Osteocyte (in vitro differentiated cells): ENCODE data around the gene SHISA4. TPM values are rescaled to one million over a fixed set of nuclear protein-coding genes. Genes with fewer than 3 reads are reported as not detected.
"Not testable (repeated sequence)": the region's sequence is repeated elsewhere in the genome, so short reads cannot be mapped to it uniquely, and the experiment has no call there.

Experiments used
- DNase-seq: peaks from one replicate; pipeline ENCODE4 v3.0.0; 2021; ENCODE audit warnings: mixed read lengths; ENCODE audit not compliant: unreplicated experiment; ENCODE audit errors: extremely low spot score
- H3K27ac Mint-ChIP-seq: one replicate; pipeline ENCODE4 v1.8.0; 2021; ENCODE audit warnings: mild to moderate bottlenecking, mixed read lengths; ENCODE audit not compliant: unreplicated experiment
- H3K27me3 Mint-ChIP-seq: one replicate; pipeline ENCODE4 v1.8.0; 2021; ENCODE audit warnings: mixed read lengths; ENCODE audit not compliant: unreplicated experiment
- H3K36me3 Mint-ChIP-seq: one replicate; pipeline ENCODE4 v1.8.0; 2021; ENCODE audit warnings: mixed read lengths; ENCODE audit not compliant: unreplicated experiment
- H3K4me1 Mint-ChIP-seq: one replicate; pipeline ENCODE4 v1.8.0; 2021; ENCODE audit warnings: mixed read lengths; ENCODE audit not compliant: unreplicated experiment
- H3K4me3 Mint-ChIP-seq: one replicate; pipeline ENCODE4 v1.8.0; 2021; ENCODE audit warnings: mild to moderate bottlenecking, moderate library complexity, mixed read lengths; ENCODE audit not compliant: unreplicated experiment
- H3K9me3 Mint-ChIP-seq: one replicate; pipeline ENCODE4 v1.8.0; 2021; ENCODE audit warnings: mixed read lengths; ENCODE audit not compliant: unreplicated experiment
- CTCF ChIP-seq: fragments of 200-600 bp; sonication (generic); IDR thresholded peaks from 2 replicates; pipeline ENCODE4 v1.5.0; 2021; ENCODE audit warnings: antibody characterized with exemption, mild to moderate bottlenecking, moderate library complexity
- total RNA-seq: library from RNA; stranded (reverse); gene quantifications from 2 replicates; pipeline ENCODE4 v1.2.1, GENCODE V29; 2021

Gene SHISA4
- total RNA-seq, 1 donor from 2014 or later: 31.4 TPM

DNA sequence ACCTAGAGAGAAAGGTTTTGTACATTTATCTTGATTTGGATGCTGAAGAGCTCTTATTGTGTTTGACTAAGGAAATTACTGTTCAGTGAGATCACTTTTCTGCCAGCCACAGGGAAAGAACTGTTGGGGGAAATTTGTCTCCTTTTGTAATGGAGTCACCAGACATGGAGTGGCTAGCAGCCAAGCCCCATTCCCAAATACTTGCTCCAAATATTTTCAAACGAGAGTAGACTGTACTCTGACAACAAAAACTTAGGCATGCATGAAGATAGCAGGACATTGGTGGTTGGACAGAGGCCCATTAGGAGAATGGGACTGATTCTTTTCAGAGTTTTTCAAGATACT, 38.7 kb upstream of the SHISA4 start:
- peak overlapping the region; percentile 75 for H3K27ac Mint-ChIP-seq

GRCh38 chr1:201851949-201852348, 36.7 kb upstream of the SHISA4 start:
- Mint-ChIP-seq H3K4me1 (peaks cover 23% of the 10 kb centered on the region), H3K9me3 (no peaks in the 10 kb centered on the region), H3K27ac (no peak overlapping the region), H3K36me3 (peaks cover 54% of the 10 kb centered on the region), H3K4me3 (no peak overlapping the region), H3K27me3 (no peaks in the 10 kb centered on the region)
- no peak for DNase-seq
- TF ChIP-seq CTCF: no peak

More for the DNA sequence above, 38.7 kb upstream of the SHISA4 start:
- no peak for DNase-seq
- Mint-ChIP-seq H3K4me1 (peaks cover 28% of the 10 kb centered on the region), H3K36me3 (peaks cover 38% of the 10 kb centered on the region), H3K9me3 (no peaks in the 10 kb centered on the region), H3K27me3 (no peaks in the 10 kb centered on the region), H3K4me3 (no peak overlapping the region)
- TF ChIP-seq CTCF: no peak

- not testable (repeated sequence) for H3K27me3 Mint-ChIP-seq, DNase-seq, H3K4me3 Mint-ChIP-seq, H3K9me3 Mint-ChIP-seq, H3K27ac Mint-ChIP-seq, H3K4me1 Mint-ChIP-seq
- H3K36me3 Mint-ChIP-seq: peaks cover 63% of the 10 kb centered on the region
These were observed 32.0 kb upstream of the SHISA4 start for GRCh38 chr1:201856722-201857121.

DNA sequence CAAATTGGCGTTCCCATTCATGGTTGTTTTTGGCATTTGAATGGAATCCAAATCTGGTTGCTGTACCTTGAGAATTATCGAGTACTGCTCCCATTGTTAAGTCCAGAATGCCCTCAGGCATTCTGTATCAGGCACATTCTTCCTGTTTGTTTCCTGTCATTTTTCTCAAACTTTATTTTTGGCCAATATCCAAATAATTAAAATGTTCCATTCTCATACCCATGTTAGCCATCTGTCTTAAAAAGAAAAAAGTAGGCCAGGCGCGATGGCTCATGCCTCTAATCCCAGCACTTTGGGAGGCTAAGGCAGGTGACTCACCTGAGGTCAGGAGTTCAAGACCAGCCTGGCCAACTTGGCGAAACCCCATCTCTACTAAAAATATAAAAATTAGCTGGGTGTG, 29.3 kb upstream of the SHISA4 start:
- Mint-ChIP-seq H3K36me3 (peaks cover 54% of the 10 kb centered on the region), H3K9me3 (no peaks in the 10 kb centered on the region), H3K4me3 (no peak overlapping the region), H3K4me1 (no peaks in the 10 kb centered on the region), H3K27me3 (no peaks in the 10 kb centered on the region), H3K27ac (no peak overlapping the region)
- TF ChIP-seq CTCF: no peak
- DNase-seq: no peak

- H3K9me3 Mint-ChIP-seq: no peaks in the 10 kb centered on the region
- no peak overlapping the region for H3K27ac Mint-ChIP-seq
- H3K4me3 Mint-ChIP-seq: no peak overlapping the region
- no peaks in the 10 kb centered on the region for H3K4me1 Mint-ChIP-seq
- no peak for TF ChIP-seq CTCF
- peaks cover 43% of the 10 kb centered on the region for H3K36me3 Mint-ChIP-seq
- H3K27me3 Mint-ChIP-seq: no peaks in the 10 kb centered on the region
- no peak for DNase-seq
These were observed 27.2 kb upstream of the SHISA4 start for GRCh38 chr1:201861448-201861847.

GRCh38 chr1:201870397-201870796, 18.3 kb upstream of the SHISA4 start:
- TF ChIP-seq CTCF: no peak
- Mint-ChIP-seq H3K4me3 (no peak overlapping the region), H3K27ac (no peak overlapping the region), H3K9me3 (no peaks in the 10 kb centered on the region), H3K36me3 (peaks cover 55% of the 10 kb centered on the region), H3K27me3 (no peaks in the 10 kb centered on the region), H3K4me1 (no peaks in the 10 kb centered on the region)
- DNase-seq: peak; percentile 65
